Measurements from ENCODE around the gene KCNMA1.

GRCh38 chr10:77461636-77462296, 175.8 kb downstream of the KCNMA1 start:
- no peak for TF ChIP-seq CTCF (IDR thresholded peaks at IDR 0.05; ENCODE audit: insufficient read depth, low read length, poor library complexity, severe bottlenecking)
- no peak for TF ChIP-seq EZH2phosphoT487 (conservative IDR thresholded peaks at IDR 0.05; ENCODE audit: low read length)

Data from SU-DHL-6 (cell line).